AG04450 (cell line): ENCODE measurements around the gene LCN6. TPM values are rescaled to one million over a fixed set of nuclear protein-coding genes. Genes with fewer than 3 reads are reported as not detected.

Source experiments
- CTCF ChIA-PET: fragments of 300-600, 350-600 bp; formaldehyde crosslinking; extraction: SDS; loops from one replicate; lab custom pipeline; 2022; ENCODE audit warnings: antibody characterized with exemption, inconsistent platforms; lab: Charles Lee
- POLR2A ChIA-PET: fragments of 350-600 bp; formaldehyde crosslinking; extraction: SDS; loops from one replicate; lab custom pipeline; 2021; ENCODE audit warnings: antibody characterized with exemption, inconsistent platforms; lab: Yijun Ruan, JAX
- DNase-seq: peaks from one replicate; pipeline ENCODE4 v3.0.0-alpha.2; 2011; ENCODE audit warnings: low read depth, low spot score
- H3K27ac ChIP-seq: one replicate; pipeline ENCODE4 v1.5.1; 2012; ENCODE audit warnings: low read depth, low read length, control low read depth
- H3K27me3 ChIP-seq: one replicate; pipeline ENCODE4 v1.6.0; 2012; ENCODE audit warnings: low read length; ENCODE audit not compliant: control insufficient read depth, insufficient read depth
- H3K4me3 ChIP-seq: 2 replicates; pipeline ENCODE4 v1.5.1; 2011; ENCODE audit warnings: mild to moderate bottlenecking, low read depth, low read length, control low read depth
- H3K9me3 ChIP-seq: 2 replicates; pipeline ENCODE4 v1.5.1; 2012; ENCODE audit warnings: low read length; ENCODE audit not compliant: control insufficient read depth, insufficient read depth
- polyA plus RNA-seq: library from polyadenylated mRNA; depleted of rRNA; stranded (reverse); fragments of >200 nt; gene quantifications from 2 replicates; pipeline ENCODE4 v1.2.3, GENCODE V29; 2011
- TF ChIP-seq, protein P1 (sequence below): IDR thresholded peaks from 2 replicates; pipeline ENCODE4 v1.5.1; 2011; ENCODE audit warnings: low read depth, low read length, control low read depth, inconsistent platforms

Gene LCN6
- polyA plus RNA-seq, 1 experiment: not detected

DNA sequence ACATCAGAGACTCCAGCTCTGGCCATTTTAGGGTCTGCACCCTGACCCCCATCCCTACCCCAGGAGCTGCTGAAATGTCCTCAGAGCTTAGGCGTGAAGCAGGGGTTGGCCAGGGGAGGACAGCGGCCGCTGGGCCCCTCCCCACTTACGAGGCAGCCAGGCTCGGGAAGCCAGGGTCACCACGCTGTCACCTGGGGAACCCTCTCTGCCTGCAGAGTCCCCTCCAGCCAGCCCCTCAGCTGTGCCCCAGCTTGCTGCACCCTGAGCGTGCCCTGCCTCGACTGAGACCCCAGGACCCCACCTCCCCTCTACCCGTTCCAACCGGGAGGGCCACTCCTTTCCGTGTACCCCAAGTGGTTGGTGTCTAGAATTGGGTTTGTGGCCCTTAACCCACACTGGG, 8.3 kb downstream of the LCN6 start:
- CTCF ChIA-PET: no interaction called here
- DNase-seq: no peak
- TF ChIP-seq, protein P1, sequence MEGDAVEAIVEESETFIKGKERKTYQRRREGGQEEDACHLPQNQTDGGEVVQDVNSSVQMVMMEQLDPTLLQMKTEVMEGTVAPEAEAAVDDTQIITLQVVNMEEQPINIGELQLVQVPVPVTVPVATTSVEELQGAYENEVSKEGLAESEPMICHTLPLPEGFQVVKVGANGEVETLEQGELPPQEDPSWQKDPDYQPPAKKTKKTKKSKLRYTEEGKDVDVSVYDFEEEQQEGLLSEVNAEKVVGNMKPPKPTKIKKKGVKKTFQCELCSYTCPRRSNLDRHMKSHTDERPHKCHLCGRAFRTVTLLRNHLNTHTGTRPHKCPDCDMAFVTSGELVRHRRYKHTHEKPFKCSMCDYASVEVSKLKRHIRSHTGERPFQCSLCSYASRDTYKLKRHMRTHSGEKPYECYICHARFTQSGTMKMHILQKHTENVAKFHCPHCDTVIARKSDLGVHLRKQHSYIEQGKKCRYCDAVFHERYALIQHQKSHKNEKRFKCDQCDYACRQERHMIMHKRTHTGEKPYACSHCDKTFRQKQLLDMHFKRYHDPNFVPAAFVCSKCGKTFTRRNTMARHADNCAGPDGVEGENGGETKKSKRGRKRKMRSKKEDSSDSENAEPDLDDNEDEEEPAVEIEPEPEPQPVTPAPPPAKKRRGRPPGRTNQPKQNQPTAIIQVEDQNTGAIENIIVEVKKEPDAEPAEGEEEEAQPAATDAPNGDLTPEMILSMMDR: no peak
- no peak overlapping the region for H3K4me3 ChIP-seq
- peaks cover 56% of the 10 kb centered on the region for H3K27me3 ChIP-seq
- POLR2A ChIA-PET: interaction anchor here (1.1 kb wide), 1 partner anchor 12 kb away, joined by 3 read pairs; no protein-coding TSS in a partner anchor
- H3K9me3 ChIP-seq: peaks cover 10% of the 10 kb centered on the region; the same call in 1 of the 2 replicates
- no peak overlapping the region for H3K27ac ChIP-seq

DNA sequence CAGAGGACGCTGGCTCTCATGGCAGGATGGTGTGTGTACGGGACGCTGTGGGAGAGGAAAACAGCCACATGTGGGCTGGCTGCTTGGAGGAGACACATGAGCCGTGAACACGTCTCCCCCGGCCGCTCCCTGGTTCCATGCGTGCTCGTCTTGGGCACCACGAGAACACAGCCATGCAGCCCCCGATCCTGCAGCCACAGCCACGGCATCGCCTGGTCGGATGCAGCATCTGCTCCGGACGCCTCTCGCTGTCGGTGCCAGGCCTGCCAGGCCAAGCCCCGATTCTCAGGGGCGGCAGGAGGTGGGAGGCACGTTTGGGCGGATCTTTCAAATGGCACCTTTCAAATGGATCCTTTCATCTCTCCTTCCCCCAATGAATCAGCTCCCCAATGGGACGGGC, 8.8 kb downstream of the LCN6 start:
- CTCF ChIA-PET: no interaction called here
- TF ChIP-seq, protein P1: no peak
- H3K4me3 ChIP-seq: no peak overlapping the region
- H3K27ac ChIP-seq: no peak overlapping the region
- peaks cover 10% of the 10 kb centered on the region; the same call in 1 of the 2 replicates for H3K9me3 ChIP-seq
- H3K27me3 ChIP-seq: peaks cover 56% of the 10 kb centered on the region
- DNase-seq: no peak
- POLR2A ChIA-PET: interaction anchor here (1.1 kb wide), 1 partner anchor 11 kb away, joined by 3 read pairs; no protein-coding TSS in a partner anchor

DNA sequence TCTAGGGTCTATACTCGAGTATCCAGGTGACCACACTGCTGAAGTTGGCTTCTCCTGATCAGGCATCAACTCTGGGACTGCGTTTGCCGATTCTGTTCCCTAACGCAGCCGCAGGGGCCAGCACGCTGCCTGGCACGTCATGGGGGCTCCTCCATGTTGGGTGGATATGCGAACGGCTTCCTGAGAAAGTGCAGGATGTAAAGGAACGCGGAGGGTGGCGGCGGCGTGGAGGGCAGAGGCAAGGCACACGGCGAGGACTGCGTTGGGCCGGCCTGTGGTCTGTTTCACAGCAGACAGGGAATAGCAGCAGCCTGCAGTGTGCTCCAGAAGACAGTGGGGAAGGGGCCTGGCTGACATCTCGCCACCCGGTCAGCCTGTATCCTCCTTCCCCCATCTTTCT, 9.4 kb downstream of the LCN6 start:
- CTCF ChIA-PET: no interaction called here
- POLR2A ChIA-PET: interaction anchor here (1.7 kb wide), 1 partner anchor 11 kb away, joined by 7 read pairs; no protein-coding TSS in a partner anchor
- H3K9me3 ChIP-seq: peaks cover 10% of the 10 kb centered on the region; the same call in 1 of the 2 replicates
- no peak overlapping the region for H3K4me3 ChIP-seq
- TF ChIP-seq, protein P1: no peak
- H3K27ac ChIP-seq: no peak overlapping the region
- no peak for DNase-seq
- peaks cover 53% of the 10 kb centered on the region for H3K27me3 ChIP-seq

DNA sequence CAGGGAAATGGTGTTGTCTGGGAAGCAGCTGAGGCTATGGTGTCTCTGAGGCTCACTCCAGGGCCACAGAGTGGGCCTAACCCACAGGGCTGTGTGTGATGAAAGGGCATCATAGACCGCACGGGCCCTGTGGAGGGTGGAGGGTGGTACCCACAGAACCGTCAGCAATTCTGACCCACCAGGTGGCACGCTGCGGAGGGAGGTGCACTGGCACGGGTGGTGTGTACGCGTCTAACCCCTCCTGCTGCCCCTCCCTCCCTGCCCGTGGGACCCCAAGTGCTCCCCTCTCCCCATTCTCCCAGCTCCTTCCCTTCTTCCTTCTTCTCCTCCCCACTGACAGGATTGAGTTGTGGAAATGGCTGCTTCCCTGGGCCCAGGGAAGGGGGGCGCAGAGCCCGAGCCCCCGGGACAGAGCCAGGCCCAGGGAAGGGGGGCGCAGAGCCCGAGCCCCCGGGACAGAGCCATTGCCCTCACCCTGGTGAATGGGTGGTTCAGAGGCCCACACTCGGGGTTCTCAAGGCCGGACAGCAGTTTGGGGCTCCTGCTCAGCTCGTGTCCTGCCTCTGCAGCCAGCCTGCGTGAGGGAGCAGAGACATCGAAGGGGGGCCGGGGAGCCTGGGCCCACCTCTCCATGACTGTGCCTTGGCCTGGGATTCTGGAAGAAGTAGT, 12.4 kb downstream of the LCN6 start:
- peaks cover 29% of the 10 kb centered on the region for H3K27me3 ChIP-seq
- H3K9me3 ChIP-seq: peaks cover 10% of the 10 kb centered on the region; the same call in 1 of the 2 replicates
- ChIA-PET CTCF (interaction anchor here (0.6 kb wide), 1 partner anchor 65 kb away, joined by 3 read pairs; no protein-coding TSS in a partner anchor), POLR2A (no interaction called here)
- no peak for DNase-seq
- no peak overlapping the region for H3K27ac ChIP-seq
- TF ChIP-seq, protein P1: no peak
- H3K4me3 ChIP-seq: no peak overlapping the region

DNA sequence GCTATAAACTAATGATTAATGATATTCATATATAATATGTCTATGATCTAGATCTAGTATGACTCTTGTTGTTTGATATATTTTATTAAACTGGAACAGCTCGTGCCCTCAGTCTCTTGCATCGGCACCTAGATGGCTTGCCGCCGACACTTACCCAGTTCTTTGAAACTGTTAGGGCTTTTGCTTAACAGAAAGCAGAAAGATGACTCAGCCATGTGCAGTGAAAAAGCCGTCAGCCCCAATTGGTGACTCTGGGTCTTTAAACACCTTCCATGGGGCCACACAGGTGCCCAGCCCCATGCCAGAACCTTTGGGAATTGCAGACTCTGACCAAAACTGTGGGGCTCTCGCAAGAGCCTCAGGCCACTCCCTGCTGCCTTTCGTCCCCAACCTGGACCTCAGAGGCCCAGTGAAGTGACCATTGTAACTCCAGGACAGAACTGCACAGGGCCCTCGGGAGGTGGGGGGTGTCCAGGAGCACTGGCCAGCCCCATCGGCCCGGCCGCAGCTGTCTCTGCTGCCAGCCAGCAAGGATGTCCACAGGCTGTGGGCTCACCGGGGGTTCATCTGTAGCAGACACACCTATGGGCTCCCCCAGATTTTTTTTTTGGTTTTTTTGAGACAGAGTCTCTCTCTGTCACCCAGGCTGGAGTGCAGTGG, 13.4 kb downstream of the LCN6 start:
- no peak for DNase-seq
- no peak overlapping the region for H3K4me3 ChIP-seq
- peaks cover 21% of the 10 kb centered on the region for H3K27me3 ChIP-seq
- TF ChIP-seq, protein P1: no peak
- CTCF ChIA-PET: no interaction called here
- peaks cover 10% of the 10 kb centered on the region; the same call in 1 of the 2 replicates for H3K9me3 ChIP-seq
- no peak overlapping the region for H3K27ac ChIP-seq
- POLR2A ChIA-PET: no interaction called here
